ENCODE results near the gene RNF213.

RNF213 gene

GRCh38 chr17:80380068-80380467 is 119.4 kb downstream of the RNF213 start:
- TF ChIP-seq CTCF (conservative IDR thresholded peaks at IDR 0.05; ENCODE audit: control insufficient read depth, insufficient read depth, low read depth, low read length): no peak
- no peak overlapping the region for H3K4me3 ChIP-seq (ENCODE audit: control insufficient read depth, low read depth, low read length)
- DNase-seq (ENCODE audit: low read depth): no peak

DNA sequence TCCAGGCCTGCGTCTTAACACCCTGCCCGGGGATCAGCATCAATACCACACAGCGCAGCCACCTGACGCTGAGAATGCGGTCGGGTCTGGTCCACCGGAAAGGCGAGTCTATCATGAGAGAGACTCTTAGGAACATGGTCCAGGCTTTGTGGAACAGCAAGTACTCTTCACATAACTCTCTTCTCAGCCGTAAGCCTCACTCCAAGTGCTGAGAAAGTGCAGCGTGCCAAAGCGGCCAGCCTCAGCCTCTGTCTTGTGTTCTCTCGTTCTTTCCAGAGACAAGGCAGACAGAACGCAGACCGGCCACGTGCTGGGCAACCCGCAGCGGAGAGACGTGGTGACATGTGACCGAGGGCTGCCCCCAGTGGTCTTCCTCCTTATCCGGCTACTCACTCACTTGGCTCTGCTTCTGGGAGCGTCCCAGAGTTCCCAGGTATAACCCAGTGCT is 119.9 kb downstream of the RNF213 start:
- H3K4me3 ChIP-seq (ENCODE audit: control insufficient read depth, low read depth, low read length): no peak overlapping the region
- no peak for DNase-seq (ENCODE audit: low read depth)
- no peak for TF ChIP-seq CTCF (conservative IDR thresholded peaks at IDR 0.05; ENCODE audit: control insufficient read depth, insufficient read depth, low read depth, low read length)

GRCh38 chr17:80381416-80381923 is 120.8 kb downstream of the RNF213 start:
- TF ChIP-seq CTCF (conservative IDR thresholded peaks at IDR 0.05; ENCODE audit: control insufficient read depth, insufficient read depth, low read depth, low read length): no peak
- no peak overlapping the region for H3K4me3 ChIP-seq (ENCODE audit: control insufficient read depth, low read depth, low read length)
- DNase-seq (ENCODE audit: low read depth): no peak

DNA sequence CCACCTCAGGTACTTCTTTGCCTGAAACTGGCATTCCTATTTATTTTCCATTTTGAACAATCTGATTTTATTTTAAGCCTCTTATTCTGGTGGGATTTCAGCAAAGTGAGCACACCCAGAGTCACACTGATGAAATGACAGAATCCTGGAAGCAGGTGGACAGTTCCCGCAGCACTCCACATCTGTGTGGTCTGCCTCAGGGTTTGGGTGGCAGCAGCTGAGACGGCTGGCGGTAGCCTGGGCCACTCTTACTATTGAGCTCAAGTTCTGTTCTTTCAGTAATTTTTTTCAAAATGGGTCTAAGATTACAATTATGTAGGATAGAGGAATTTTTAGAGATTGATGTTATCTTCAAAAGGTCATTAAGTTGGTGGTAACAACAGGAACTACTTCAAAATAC is 121.8 kb downstream of the RNF213 start:
- no peak for DNase-seq (ENCODE audit: low read depth)
- no peak overlapping the region for H3K4me3 ChIP-seq (ENCODE audit: control insufficient read depth, low read depth, low read length)
- TF ChIP-seq CTCF (conservative IDR thresholded peaks at IDR 0.05; ENCODE audit: control insufficient read depth, insufficient read depth, low read depth, low read length): no peak

DNA sequence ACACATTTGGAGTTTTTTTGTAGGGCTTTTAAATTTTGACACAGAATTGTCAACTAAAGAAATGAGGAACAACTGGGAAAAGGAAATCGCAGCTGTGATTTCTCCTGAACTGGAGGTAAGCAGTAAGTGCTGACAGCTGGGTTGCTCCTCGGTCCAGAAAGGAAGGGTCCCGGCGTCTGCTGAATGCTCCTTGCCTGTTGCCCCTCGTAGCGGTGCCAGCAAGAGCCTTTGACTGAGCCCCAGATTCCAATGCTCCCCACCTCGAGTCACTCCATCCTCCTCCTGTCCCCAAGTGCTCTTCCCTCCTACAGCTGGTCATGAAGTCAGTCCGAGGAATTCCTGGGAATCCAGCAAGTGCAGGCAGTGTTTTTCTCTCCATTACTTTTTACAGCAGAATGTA is 122.3 kb downstream of the RNF213 start:
- no peak for DNase-seq (ENCODE audit: low read depth)
- no peak for TF ChIP-seq CTCF (conservative IDR thresholded peaks at IDR 0.05; ENCODE audit: control insufficient read depth, insufficient read depth, low read depth, low read length)
- no peak overlapping the region for H3K4me3 ChIP-seq (ENCODE audit: control insufficient read depth, low read depth, low read length)

GRCh38 chr17:80384078-80384960 is 123.7 kb downstream of the RNF213 start:
- no peak overlapping the region for H3K4me3 ChIP-seq (ENCODE audit: control insufficient read depth, low read depth, low read length)
- no peak for DNase-seq (ENCODE audit: low read depth)
- no peak for TF ChIP-seq CTCF (conservative IDR thresholded peaks at IDR 0.05; ENCODE audit: control insufficient read depth, insufficient read depth, low read depth, low read length)
